Measurements from ENCODE around the gene SYNJ1.

DNA sequence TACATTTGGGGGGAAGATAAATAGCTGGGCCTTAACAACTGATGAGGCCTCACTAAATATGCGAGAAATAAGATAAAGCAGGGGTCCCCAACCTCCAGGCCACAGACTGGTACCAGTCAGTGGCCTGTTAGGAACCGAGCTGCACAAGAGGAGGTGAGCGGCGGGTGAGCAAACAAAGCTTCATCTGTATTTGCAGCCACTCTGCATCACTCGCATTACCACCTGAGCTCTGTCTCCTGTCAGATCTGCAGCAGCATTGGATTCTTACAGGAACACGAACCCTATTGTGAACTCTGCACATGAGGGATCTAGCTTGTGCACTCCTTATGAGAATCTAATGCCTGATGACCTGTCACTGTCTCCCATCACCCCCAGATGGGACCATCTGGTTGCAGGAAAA, 48.9 kb upstream of the SYNJ1 start:
- no peak for TF ChIP-seq POLR2AphosphoS5 (IDR thresholded peaks at IDR 0.05)
- TF ChIP-seq, protein P1, sequence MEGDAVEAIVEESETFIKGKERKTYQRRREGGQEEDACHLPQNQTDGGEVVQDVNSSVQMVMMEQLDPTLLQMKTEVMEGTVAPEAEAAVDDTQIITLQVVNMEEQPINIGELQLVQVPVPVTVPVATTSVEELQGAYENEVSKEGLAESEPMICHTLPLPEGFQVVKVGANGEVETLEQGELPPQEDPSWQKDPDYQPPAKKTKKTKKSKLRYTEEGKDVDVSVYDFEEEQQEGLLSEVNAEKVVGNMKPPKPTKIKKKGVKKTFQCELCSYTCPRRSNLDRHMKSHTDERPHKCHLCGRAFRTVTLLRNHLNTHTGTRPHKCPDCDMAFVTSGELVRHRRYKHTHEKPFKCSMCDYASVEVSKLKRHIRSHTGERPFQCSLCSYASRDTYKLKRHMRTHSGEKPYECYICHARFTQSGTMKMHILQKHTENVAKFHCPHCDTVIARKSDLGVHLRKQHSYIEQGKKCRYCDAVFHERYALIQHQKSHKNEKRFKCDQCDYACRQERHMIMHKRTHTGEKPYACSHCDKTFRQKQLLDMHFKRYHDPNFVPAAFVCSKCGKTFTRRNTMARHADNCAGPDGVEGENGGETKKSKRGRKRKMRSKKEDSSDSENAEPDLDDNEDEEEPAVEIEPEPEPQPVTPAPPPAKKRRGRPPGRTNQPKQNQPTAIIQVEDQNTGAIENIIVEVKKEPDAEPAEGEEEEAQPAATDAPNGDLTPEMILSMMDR (IDR thresholded peaks at IDR 0.05), result no peak

All from prostate gland (tissue), 2 donors.